Stomach (tissue), 4 donors: ENCODE measurements around the gene GOLT1A.

Experiments used
- EP300 ChIP-seq: sonication (generic); formaldehyde crosslinking; IDR thresholded peaks from one replicate; pipeline ENCODE4 v1.6.1; 2017; ENCODE audit warnings: antibody characterized with exemption
- POLR2A ChIP-seq, 4 donors: fragments of 450-650 bp; IDR thresholded peaks; one replicate each; pipeline ENCODE4 v1.6.1; 2016; ENCODE audit warnings: antibody characterized with exemption in 4 of 4, control low read depth in 2 of 4, mild to moderate bottlenecking in 1 of 4, moderate library complexity in 1 of 4
- POLR2AphosphoS5 ChIP-seq, 3 donors: sonication (generic); formaldehyde crosslinking; IDR thresholded peaks; one replicate each; pipeline ENCODE4 v1.6.1; 2016; ENCODE audit warnings: antibody characterized with exemption in 3 of 3
- TF ChIP-seq, protein P1 (sequence below), 7 experiments: fragments of 450-650 bp in 4 of 7; fragments of 200-600 bp in 3 of 7; sonication (generic) in 3 of 7; IDR thresholded peaks; one replicate each; pipeline ENCODE4 v1.5.1; 2016 to 2019; ENCODE audit warnings: antibody characterized with exemption in 7 of 7, control low read depth in 2 of 7, mild to moderate bottlenecking in 1 of 7

DNA sequence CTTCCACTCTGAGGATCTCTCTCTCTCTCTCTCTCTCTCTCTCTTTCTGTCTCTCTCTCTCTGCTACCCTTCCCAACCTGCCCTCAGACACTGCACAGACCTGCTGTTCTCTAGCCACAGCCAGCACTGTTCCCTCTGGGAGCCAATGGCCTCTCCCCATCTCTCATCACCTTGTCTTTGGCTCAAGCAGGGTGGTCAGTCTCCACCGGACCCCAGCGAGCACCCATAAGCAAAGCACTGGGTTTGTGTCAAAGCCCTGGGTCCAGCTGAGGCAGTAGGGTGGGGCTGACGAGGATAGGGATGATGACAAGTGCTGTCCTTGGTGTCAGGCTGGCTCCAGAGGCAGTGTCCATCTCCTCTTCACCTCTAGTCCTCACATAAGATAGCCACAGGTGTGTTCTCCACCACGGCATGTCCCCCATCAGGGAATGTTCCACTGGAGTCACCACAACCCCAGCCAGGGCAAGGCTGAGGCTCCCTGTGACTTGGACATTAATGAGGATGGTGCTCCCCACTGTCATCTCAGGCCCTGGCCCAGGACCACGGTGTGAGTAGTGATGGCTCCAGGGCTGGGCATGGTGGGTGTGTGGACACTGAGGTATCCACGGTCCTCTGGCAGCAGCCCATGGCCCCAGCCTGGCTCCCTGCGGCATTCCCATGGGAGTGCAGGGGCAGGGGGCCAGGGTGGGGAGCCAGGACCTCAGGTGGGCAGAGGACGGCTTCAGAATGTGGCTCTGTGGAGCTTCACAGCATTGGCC is 8.4 kb upstream of the GOLT1A start:
- TF ChIP-seq POLR2A (IDR thresholded peaks at IDR 0.05) (no peak), POLR2AphosphoS5 (IDR thresholded peaks at IDR 0.05) (no peak), EP300 (no peak)
- TF ChIP-seq, protein P1, sequence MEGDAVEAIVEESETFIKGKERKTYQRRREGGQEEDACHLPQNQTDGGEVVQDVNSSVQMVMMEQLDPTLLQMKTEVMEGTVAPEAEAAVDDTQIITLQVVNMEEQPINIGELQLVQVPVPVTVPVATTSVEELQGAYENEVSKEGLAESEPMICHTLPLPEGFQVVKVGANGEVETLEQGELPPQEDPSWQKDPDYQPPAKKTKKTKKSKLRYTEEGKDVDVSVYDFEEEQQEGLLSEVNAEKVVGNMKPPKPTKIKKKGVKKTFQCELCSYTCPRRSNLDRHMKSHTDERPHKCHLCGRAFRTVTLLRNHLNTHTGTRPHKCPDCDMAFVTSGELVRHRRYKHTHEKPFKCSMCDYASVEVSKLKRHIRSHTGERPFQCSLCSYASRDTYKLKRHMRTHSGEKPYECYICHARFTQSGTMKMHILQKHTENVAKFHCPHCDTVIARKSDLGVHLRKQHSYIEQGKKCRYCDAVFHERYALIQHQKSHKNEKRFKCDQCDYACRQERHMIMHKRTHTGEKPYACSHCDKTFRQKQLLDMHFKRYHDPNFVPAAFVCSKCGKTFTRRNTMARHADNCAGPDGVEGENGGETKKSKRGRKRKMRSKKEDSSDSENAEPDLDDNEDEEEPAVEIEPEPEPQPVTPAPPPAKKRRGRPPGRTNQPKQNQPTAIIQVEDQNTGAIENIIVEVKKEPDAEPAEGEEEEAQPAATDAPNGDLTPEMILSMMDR (IDR thresholded peaks at IDR 0.05), result no peak
